Neutrophil (primary cell): ENCODE results near the gene CRTAC1.

ENCODE experiments used
- H3K27ac ChIP-seq: fragments of 200-600 bp; sonication (generic); 2 replicates; pipeline ENCODE4 v1.5.1; 2016; ENCODE audit warnings: mild to moderate bottlenecking, moderate library complexity
- H3K27me3 ChIP-seq: fragments of 200-600 bp; sonication (generic); 2 replicates; pipeline ENCODE4 v1.6.0; 2016; ENCODE audit warnings: mild to moderate bottlenecking
- H3K36me3 ChIP-seq: fragments of 200-600 bp; sonication (generic); 2 replicates; pipeline ENCODE4 v1.5.1; 2017
- H3K4me1 ChIP-seq, 2 experiments: fragments of 200-600 bp in 1 of 2; sonication (generic) in 1 of 2; 1 replicate in 1 of 2; 2 replicates in 1 of 2; pipeline versions ENCODE4 v1.5.1 to v1.6.1; 2013 to 2016; ENCODE audit warnings: low read depth in 1 of 2, low read length in 1 of 2, mild to moderate bottlenecking in 1 of 2, moderate library complexity in 1 of 2; ENCODE audit not compliant: control insufficient read depth in 1 of 2, insufficient read depth in 1 of 2
- H3K4me3 ChIP-seq, 2 experiments: fragments of 200-600 bp in 1 of 2; sonication (generic) in 1 of 2; 1 replicate in 1 of 2; 2 replicates in 1 of 2; pipeline ENCODE4 v1.5.1; 2013 to 2016; ENCODE audit warnings: low read depth in 1 of 2, low read length in 1 of 2, mild to moderate bottlenecking in 1 of 2, moderate library complexity in 1 of 2
- H3K9me3 ChIP-seq: fragments of 200-600 bp; sonication (generic); 2 replicates; pipeline ENCODE4 v1.5.1; 2016
- CTCF ChIP-seq: fragments of 200-600 bp; sonication (generic); IDR thresholded peaks from 2 replicates; pipeline ENCODE4 v1.5.1; 2016; ENCODE audit warnings: antibody characterized with exemption

Gene CRTAC1

GRCh38 chr10:97923476-97923875, 106.9 kb downstream of the CRTAC1 start:
- TF ChIP-seq CTCF: no peak
- Histone ChIP-seq H3K4me1 (no peaks in the 10 kb centered on the region), H3K36me3 (no peaks in the 10 kb centered on the region), H3K4me3 (no peak overlapping the region), H3K9me3 (no peaks in the 10 kb centered on the region), H3K27ac (no peak overlapping the region), H3K27me3 (peaks cover 42% of the 10 kb centered on the region)

- Histone ChIP-seq H3K27me3 (peaks cover 42% of the 10 kb centered on the region), H3K4me1 (no peaks in the 10 kb centered on the region), H3K9me3 (no peaks in the 10 kb centered on the region), H3K27ac (no peak overlapping the region), H3K36me3 (no peaks in the 10 kb centered on the region), H3K4me3 (no peak overlapping the region)
- no peak for TF ChIP-seq CTCF
Observed at GRCh38 chr10:97923057-97923456, 107.4 kb downstream of the CRTAC1 start.

GRCh38 chr10:97922022-97922758, 108.2 kb downstream of the CRTAC1 start:
- Histone ChIP-seq H3K4me3 (no peak overlapping the region), H3K4me1 (no peaks in the 10 kb centered on the region), H3K36me3 (no peaks in the 10 kb centered on the region), H3K9me3 (no peaks in the 10 kb centered on the region), H3K27me3 (peaks cover 42% of the 10 kb centered on the region), H3K27ac (no peak overlapping the region)
- no peak for TF ChIP-seq CTCF

- Histone ChIP-seq H3K27ac (no peak overlapping the region), H3K27me3 (peaks cover 43% of the 10 kb centered on the region), H3K4me3 (no peak overlapping the region), H3K4me1 (no peaks in the 10 kb centered on the region), H3K36me3 (no peaks in the 10 kb centered on the region), H3K9me3 (no peaks in the 10 kb centered on the region)
- TF ChIP-seq CTCF: no peak
Observed at GRCh38 chr10:97921581-97922021, 108.8 kb downstream of the CRTAC1 start.

- Histone ChIP-seq H3K36me3 (no peaks in the 10 kb centered on the region), H3K9me3 (no peaks in the 10 kb centered on the region)
- TF ChIP-seq CTCF: no peak
Observed at GRCh38 chr10:97920865-97921264, 109.6 kb downstream of the CRTAC1 start.

More at GRCh38 chr10:97920865-97921264, 109.6 kb downstream of the CRTAC1 start:
- H3K4me3 ChIP-seq: no peak overlapping the region
- peaks cover 43% of the 10 kb centered on the region for H3K27me3 ChIP-seq
- no peak overlapping the region for H3K27ac ChIP-seq
- no peaks in the 10 kb centered on the region for H3K4me1 ChIP-seq
